HG02763 (cell line): ENCODE results near the gene CNTNAP2.
"Not testable (repeated sequence)": the region's sequence is repeated elsewhere in the genome, so short reads cannot be mapped to it uniquely, and the experiment has no call there.

Experiments used
- ATAC-seq: cut with Tn5 transposase; IDR thresholded peaks from one replicate; pipeline ENCODE4 v1.9.1; 2021; ENCODE audit warnings: mild to moderate bottlenecking, moderate library complexity; ENCODE audit not compliant: unreplicated experiment

The CNTNAP2 gene

DNA sequence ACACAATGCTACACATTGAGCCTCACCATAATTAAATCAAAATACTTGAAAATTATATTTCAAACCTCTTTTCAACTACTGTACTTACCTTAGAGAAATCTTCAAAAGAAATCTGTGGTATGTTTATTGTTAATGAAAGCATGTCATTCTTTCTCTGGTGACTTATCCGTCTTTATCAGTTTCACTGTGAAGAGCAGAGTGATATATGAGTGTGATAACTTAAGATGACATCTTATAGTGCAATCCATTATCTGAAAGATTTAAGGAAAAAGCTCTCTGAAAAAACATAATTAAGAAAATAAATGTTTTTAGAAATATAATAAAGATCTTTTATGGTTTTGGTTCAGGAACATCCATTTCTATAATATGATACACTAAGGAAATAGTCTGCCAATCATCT is 1562.3 kb downstream of the CNTNAP2 start:
- ATAC-seq = no peak

DNA sequence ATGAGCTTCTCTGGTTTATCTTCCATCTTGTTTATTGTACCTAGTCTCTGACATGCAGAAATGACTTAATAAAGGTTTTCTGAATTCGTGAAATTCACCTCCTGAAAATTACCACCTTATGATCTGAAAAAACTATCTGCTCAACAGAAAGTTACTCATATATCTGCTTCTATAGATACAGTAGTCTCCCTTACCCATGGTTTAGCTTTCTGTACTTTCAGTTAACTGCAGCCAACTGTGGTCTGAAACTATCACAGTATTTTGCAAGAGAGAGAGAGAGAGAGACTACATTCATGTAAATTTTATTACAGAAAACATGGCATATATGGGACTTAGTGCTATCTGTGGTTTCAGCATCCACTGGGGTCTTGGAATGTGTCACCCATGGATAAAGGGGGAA is 1564.9 kb downstream of the CNTNAP2 start:
- no peak for ATAC-seq

DNA sequence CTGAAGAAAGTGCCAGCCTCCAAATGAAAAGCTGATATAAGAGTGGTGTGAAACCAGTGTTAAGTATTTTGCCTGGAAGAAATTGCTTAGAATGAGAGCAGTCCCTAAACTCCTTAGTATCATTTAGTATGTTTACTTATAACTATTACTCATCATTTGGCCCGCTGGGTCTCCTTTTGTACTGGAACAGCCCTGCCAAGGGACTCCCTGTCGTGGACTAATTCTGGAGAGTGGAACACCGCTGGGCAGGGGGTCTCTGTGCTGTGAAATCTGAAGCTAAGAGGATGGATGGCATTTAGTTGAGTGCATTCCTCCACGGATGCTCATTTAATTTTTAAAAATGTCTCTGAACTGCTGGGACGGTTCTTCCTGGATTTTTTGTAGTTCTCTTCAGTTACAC is 1584.1 kb downstream of the CNTNAP2 start:
- no peak for ATAC-seq

DNA sequence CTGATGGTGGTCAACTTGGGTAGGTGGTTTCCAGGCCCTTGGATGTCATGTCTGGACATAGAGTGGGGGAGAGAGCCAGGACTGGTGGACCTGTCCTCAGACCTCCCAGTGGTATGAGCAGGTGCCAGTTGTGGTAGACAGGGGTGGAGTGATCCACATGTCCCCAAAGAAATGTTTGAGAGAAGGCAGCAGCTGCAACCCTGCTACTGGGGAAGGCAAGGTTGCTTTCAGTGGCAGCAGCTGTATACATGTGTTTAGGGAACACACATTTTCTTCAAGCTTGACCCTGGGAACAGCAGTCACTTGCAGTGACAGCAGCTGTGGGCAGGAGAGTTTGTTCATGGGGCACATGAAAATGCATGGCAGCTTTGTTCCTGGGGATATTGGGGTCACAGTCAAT is 1591.3 kb downstream of the CNTNAP2 start:
- no peak for ATAC-seq

DNA sequence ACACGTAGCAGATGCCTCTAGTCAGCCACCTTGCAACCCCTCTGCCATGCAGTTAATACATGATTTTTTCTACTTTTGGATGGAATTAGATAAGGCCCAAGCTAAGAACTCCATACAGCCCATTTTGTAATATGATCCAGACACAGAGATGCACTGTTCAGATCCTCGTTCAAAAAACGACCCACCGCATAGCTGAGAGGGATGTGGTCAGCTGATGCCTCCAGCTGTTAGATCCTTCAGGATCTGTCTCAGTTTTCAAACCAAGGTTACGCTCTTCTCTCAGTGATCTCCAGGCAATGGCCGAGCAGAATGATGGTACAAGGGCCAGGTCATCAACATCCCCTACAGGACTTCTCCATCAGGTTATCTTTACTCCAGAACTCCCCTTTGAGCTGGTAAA is 1592.3 kb downstream of the CNTNAP2 start:
- ATAC-seq = no peak

DNA sequence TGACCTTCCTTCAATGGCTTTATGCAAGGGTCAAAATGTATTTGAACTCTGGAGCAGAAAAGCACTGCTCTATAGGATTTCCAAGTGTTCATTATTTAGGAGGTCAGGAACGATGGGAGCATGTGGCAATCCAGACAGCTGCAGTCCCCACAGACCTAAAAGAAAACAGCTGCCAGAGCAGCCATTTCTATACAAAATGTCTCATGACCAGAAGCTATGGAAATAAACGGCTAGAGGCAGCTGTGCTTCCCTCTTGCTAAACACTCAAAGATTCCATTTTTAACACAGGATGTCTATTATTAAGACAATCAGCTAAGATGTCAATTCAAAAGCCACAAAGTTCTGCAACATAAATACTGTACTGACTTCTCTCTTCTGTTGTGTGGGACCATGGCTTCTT is 1594.8 kb downstream of the CNTNAP2 start:
- ATAC-seq = no peak

DNA sequence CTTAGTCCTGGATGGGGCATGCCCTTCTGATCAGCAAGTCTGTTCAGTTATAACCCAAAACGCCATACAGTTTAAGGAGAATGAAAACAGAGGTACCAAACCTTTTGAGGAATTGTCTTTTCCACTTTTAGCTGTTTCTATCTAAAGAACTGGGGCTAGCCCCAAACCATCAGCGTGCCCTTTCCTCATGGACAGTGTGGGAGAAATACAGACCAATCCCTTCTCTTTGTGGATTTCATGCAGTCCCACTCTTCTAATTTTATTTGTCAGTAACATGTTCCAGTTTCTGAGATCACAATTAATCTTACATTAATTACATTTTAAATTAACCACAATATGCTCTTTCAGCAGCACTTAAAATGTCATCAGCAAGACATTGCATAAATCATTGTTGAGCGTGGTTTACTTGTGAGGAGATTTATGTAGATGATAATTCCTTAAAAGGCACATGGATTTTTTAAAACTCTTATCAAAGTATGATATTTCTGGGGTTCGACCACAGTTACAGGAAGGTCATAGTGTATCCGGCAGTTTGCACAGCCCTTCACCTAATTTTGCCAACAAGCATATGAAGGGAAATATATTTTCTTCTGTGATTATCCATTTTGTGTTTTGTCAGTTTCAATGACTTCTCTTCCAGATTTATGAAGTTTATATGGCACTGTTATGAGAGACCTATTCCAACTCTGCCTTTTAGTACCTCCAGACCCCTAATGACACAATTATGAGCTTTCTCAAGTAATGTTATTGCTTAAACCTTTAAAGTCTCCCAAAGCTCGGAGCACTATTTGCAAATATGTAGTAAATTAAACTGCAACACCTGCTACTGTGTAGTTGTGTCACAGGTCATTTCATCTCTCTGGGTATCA is 1605.6 kb downstream of the CNTNAP2 start:
- no peak for ATAC-seq

DNA sequence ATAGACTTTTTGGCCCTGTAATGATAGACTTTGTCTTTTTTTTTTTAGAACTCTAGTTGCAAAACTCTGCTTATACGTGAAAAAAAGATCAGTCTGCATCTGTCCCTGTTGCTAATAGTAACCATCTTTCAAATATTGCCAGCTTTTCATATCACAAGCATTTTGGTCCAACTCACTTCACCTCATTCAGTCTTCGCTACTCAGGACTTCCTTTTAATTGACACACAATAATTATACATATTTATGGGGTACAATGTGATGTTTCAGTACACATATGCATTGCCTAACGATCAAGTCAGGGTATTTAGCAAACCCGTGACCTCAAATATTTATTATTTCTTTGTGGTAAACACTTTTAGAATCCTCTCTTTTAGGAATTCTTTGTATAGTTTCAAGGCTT is 1606.9 kb downstream of the CNTNAP2 start:
- no peak for ATAC-seq

DNA sequence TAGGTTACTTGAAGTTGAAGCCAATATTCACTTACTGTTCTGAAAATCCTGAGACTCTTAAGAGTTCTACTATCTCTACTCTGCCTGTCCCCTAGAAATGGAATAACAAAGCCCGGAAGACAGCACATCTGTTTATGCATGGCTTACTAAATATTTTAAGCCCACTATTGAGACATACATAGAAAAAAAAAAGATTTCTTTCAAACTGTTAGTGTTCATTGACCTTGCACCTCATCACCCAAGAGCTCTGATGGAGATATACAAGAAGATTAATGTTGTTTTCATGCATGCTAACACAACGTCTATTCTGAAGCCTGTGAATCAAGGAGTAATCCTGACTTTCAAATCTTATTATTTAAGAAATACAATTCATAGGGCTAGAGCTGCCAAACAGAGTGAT is 1614.7 kb downstream of the CNTNAP2 start:
- no peak for ATAC-seq

DNA sequence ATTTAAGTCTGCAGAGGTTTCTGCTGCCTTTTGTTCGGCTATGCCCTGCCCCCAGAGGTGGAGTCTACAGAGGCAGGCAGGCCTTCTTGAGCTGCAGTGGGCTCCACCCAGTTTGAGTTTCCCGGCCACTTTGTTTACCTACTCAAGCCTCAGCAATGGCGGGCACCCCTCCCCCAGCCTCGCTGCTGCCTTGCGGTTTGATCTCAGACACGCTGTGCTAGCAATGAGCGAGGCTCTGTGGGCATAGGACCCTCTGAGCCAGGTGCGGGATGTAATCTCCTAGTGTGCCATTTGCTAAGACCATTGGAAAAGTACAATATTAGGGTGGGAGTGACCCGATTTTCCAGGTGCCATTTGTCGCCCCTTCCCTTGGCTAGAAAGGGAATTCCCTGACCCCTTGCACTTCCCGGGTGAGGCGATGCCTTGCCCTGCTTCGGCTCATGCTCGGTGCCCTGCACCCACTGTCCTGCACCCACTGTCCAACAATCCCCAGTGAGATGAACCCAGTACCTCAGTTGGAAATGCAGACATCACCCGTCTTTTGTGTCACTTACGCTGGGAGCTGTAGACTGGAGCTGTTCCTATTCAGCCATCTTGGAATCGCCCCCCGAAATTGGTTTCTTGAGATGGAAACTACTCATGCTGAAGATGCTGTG is 1621.1 kb downstream of the CNTNAP2 start:
- ATAC-seq = not testable (repeated sequence)

DNA sequence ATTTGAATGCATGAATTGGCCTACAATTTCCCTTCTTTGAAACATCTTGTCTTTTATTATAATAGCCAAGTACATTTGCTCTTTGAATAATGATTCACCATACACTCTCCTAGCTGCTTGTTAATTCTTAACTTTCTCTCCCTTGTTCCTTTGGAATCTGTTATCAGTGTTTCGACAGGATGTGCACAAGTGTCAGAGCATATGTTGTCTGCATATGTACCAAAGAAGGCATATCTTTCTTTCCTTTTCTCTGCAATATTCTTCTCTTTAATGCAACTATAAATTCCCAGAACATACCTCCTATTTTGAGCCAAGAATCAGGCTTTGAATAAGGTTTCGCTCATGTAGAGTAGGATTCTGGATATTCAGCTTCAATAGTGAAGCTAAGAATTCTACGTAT is 1625.7 kb downstream of the CNTNAP2 start:
- no peak for ATAC-seq

DNA sequence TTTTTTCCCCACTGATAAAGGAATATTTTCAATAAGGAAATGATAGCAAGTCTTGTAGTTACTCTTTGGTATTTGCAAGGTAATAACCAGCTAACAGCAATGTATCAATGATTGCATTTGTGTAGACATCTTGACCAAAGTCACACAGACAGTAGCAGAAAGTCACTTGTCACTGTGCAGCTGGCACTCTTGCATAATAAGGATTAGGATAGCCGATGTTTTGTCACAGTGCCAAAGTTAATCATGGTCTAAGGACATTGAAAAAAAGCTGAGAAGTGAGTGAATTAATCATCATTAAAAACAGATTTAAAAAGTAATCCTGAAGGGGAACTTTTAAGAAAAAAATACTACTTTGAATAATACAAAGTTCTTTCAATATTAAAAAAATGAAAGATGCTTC is 1639.7 kb downstream of the CNTNAP2 start:
- ATAC-seq = no peak

DNA sequence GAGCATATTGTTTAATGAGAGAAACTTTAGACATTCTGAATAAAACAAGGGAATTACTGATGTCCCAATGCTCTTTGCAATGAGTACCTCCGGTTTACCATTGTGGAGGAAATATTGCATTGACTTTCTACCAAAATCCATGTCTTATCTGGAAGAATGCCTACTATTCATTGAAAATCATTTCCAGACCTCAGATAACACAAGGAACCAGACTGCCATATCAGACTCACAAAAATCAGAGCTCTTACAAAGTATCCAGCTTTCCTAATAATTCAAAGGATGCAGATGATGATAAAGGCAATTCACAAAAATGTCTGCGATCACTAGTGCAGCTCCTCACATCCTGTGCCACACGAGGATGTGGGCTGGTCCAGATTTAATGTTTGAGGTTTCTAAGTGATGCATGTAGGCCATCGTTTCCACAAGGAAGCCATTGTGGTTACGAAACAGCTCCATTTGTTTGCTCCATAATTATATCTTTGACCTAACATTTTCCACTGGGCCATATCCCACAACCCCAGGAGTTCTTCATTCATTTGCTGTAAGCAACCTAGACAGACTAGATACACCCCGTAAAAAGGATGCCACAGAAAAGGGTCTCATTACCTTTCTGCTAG is 1642.8 kb downstream of the CNTNAP2 start:
- ATAC-seq = no peak

DNA sequence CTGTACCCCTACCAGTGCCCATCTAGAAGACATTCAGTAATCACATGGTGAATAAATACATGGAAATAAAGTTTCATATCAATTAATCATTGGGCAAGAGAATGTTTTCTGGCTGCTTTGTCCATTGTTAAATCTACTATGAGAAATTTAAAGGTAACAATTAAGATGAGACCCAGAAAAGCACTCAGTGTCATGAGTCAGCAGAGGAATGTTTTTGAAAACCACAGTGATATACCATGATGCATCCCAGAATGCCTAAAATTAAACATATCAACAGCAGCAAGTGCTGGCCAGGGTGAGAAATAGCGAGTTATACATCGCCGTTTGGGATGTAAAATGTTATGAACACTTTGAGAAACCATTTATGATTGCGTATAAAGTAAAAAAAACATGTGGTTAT is 1648.7 kb downstream of the CNTNAP2 start:
- no peak for ATAC-seq

DNA sequence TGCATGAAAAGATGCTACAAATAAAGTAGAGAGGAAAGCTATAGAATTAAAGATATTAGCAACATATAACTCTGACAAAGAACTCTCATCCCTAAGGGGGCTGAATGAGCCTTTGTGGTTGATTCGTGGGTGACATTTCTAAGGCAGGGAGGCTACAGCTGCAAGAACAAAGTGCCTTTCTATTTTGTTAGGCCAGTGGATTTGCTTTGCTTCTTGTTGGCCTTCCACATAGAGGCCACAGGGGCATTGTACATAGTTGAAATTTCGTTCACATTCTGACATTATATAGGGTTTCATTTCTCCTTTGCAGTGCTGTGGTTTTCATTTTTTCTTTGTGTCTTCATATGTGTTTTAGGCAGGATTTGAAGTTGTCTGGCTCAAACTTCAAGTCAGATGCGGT is 1654.7 kb downstream of the CNTNAP2 start:
- ATAC-seq = no peak

DNA sequence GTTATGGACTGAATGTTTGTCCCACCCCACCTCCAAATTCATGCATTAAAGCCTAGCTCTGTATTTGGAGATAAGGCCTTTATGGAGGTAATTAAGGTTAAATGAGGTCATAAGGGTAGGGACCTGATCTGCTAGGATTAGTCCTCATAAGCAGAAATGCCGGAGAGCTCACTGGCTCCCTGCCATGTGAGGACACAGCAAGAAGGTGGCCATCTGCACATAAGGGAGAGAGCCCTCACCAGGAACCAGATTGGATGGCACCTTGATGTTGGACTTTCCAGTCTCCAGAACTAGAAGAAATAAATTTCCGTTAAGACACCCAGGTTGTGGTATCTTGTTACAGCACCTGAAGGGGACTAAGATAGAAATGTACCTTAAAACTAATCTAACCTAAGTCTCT is 1657.9 kb downstream of the CNTNAP2 start:
- ATAC-seq = no peak

DNA sequence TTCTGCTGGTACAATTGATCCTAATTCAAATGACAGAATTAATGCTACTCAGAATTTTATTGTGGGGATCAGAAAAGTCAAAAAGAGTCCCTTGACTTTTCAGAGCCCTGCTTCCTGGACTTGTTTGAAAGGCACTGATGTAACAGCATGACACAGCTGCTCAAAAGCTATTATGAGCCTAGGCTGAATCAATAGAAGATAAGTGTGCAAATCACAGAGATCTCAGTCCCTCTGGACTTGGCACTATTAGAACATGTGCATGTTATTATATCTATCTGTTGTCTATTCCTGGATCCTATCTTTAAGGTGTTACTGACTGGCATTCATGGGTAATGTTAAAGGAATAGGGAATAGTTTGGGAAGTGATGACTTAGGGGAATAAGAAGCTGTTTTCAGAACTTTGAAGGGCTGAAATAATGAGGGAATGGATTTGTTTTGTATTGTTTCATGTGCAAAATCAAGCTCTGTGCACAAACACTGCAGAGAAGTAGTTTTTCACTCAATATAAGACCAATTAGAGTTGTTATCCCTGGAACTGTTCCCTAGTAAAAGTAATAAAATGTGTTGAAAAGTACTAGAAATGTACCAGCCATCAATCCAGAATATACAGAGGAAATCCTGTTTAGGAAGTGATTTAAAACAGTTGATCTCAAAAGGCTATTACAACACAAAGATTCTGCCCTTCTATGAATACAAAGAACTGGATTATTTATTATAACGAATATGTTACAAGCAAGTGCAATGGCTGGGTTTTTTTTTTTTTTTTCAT is 1659.1 kb downstream of the CNTNAP2 start:
- ATAC-seq = no peak

DNA sequence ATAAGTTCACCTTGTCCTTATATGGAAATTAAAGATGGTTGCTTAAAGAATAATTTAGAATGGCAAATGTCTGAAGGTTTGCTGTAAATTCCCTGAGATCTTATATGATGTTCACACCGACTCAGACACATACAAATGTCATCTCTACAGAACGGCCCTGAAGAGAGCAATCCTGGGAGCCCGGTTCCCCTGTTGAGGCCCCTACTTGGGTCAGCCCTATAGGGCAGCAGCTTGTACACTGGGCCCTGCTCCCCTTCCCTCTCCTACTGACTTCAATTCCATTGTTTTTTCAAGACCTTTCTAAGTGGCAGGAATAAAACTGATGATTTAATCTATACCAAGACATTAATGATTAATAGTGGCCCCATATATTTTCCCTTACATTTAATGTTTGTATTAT is 1660.7 kb downstream of the CNTNAP2 start:
- ATAC-seq = no peak

DNA sequence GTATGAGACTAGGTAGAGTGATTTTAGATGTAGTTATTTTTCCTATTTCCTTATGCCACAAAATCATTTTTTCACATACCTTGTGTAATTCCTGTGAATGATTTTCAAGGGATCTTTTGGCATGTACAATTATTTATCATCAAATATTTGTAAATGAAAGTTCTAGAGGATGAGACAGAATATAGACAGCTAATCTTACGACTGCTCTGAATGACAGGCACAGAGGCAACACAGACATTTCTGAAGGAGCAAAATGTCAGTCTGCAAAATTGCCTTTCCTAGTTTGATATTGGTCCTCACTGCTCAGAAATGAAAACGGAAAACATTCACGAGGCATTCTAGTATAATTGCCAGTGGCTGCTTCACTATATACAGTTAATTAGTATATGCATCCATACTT is 1663.3 kb downstream of the CNTNAP2 start:
- no peak for ATAC-seq

DNA sequence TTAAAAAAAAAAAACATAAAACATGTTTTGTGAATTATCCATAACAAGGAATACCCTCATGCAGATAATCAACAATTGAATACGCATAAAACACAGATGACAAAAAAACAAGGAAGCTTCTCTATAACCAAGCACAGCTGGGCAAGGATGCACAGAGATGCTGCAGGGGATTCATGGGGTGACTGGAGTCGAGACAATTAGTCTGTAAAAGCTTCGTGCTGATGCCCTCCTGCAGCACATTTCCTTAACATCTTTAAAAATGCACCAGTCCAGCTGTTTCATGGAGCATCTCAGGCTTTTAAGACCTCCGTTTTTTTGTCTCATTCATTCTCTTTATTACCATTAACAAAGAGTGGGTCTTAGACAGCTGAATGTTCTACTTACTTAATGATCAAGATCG is 1680.0 kb downstream of the CNTNAP2 start:
- no peak for ATAC-seq

DNA sequence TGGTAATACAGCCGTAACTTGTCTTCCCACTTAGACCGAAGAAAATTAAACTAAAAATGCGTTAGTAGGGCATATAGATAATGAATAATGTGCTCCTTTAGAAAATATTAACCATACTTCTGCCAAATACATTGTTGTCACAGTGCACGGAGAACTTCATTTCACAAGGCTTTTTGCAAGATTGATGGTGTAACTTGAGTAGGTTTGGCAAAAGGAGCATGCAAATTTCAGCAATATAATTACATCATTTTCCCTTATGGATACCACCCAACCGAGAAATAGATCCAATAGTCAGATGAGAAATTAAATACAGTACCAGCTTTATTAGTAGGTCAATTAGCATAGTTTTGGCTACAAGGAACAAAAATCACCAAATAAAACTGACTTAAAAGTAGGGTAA is 1681.4 kb downstream of the CNTNAP2 start:
- no peak for ATAC-seq
